HG02884 (cell line): Measurements from ENCODE around the gene FREY1.
A peak's percentile ranks its signal among the peaks of the same experiment; 100 is the strongest.

Source experiments
- ATAC-seq: cut with Tn5 transposase; IDR thresholded peaks from one replicate; pipeline ENCODE4 v1.9.1; 2021; ENCODE audit warnings: mild to moderate bottlenecking, moderate library complexity; ENCODE audit not compliant: unreplicated experiment

Gene FREY1

DNA sequence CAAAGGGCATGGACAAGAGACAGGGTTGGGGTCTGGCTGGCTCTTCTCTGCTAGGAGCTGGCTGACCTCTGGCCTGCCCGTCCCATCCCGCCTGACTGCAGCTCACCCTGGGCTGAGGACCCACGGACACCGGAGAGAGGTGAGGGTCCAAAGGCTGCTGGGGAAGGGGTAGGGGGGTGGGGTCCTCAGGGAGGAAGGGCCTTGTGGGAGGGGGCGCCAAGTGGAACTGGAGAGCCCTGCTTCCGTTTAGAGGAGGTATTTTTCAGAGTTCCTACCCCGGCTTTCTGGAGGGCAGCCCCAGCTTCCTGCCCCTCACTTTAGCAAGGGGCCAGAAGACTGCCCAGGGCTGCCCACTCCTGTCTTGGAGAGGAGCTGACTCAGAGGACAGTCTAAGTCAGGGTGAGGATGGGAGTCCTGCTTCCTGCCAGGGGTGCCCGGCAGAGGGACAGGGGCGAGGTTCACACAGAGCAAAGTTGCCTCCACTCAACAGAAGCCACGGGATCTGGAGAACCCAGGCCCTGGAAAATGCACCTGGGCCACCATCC lies 22.5 kb upstream of the FREY1 start:
- no peak for ATAC-seq

- no peak for ATAC-seq
Measured at GRCh38 chr11:45928535-45929215, 21.6 kb upstream of the FREY1 start.

DNA sequence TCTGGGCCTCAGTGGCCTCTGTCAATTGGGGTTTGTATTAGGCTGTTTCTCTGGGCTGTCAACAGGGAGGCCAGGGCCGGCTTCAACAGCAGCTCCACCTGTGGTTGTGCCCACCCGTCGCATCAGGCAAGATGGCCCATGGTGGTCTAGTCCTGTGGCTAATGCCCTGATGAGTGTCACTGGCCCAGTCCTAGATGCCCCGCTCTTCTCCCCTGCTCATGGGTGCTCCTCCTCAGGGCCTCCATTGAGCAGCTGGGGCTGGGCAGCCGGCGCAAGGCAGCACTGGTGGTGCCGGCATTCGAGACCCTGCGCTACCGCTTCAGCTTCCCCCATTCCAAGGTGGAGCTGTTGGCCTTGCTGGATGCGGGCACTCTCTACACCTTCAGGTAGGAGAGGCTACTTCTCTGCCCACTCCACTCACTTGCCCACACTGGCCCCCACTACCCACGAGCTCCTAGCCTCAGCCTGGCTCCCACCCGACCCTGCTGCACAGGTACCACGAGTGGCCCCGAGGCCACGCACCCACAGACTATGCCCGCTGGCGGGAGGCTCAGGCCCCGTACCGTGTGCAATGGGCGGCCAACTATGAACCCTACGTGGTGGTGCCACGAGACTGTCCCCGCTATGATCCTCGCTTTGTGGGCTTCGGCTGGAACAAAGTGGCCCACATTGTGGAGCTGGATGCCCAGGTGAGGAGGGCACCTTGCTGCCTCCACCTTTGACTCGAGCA lies 20.8 kb upstream of the FREY1 start:
- ATAC-seq, result no peak

DNA sequence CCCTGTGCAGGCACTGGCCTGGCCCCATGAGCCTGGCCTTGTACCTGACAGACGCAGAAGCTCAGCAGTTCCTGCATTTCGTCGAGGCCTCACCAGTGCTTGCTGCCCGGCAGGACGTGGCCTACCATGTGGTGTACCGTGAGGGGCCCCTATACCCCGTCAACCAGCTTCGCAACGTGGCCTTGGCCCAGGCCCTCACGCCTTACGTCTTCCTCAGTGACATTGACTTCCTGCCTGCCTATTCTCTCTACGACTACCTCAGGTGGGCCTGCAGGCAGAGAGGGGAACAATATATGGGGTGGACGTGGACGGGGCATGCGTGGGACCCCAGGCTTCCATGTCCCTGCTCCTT lies 20.2 kb upstream of the FREY1 start:
- ATAC-seq, result no peak

- no peak for ATAC-seq
Measured at GRCh38 chr11:45926536-45927331, 19.7 kb upstream of the FREY1 start.

DNA sequence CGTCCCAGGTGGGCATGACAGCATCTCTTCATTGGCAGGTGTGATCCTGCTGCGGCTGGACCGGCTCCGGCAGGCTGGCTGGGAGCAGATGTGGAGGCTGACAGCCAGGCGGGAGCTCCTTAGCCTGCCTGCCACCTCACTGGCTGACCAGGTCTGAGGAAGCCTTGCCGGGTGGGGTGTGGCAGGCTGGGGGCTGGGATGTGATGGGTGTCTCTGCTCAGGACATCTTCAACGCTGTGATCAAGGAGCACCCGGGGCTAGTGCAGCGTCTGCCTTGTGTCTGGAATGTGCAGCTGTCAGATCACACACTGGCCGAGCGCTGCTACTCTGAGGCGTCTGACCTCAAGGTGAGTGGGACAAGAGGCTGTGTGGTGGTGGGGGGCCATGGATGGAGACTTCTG lies 18.9 kb upstream of the FREY1 start:
- ATAC-seq, result no peak

GRCh38 chr11:45925550-45925949 lies 18.5 kb upstream of the FREY1 start:
- ATAC-seq, result no peak

GRCh38 chr11:45924927-45925326 lies 17.9 kb upstream of the FREY1 start:
- ATAC-seq, result no peak

DNA sequence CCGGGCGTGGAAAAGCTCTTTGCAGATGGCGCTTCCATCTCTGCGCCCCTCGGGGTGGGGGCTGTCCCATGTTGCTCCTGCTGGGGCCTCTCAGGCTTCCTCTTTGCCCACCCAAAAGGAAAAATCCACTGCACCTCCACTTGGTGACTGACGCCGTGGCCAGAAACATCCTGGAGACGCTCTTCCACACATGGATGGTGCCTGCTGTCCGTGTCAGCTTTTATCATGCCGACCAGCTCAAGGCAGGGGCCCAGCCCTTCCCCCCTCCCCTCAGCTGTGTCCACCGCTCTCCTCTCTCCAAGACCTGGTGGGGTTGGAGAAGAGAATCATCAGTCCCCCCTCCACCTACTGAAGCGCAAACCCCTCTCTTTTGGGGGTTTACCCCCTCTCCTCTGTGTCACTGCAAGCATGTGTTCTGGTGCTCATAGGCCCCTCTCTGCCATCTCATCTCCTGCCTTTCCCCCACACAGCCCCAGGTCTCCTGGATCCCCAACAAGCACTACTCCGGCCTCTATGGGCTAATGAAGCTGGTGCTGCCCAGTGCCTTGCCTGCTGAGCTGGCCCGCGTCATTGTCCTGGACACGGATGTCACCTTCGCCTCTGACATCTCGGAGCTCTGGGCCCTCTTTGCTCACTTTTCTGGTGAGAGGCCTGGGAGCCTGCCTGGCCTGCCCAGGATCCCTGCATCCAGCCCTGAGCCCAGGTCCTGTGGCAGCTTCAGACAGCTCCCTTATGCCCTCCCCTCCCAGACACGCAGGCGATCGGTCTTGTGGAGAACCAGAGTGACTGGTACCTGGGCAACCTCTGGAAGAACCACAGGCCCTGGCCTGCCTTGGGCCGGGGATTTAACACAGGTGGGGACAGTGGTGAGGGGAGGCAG lies 17.2 kb upstream of the FREY1 start:
- ATAC-seq, result no peak

DNA sequence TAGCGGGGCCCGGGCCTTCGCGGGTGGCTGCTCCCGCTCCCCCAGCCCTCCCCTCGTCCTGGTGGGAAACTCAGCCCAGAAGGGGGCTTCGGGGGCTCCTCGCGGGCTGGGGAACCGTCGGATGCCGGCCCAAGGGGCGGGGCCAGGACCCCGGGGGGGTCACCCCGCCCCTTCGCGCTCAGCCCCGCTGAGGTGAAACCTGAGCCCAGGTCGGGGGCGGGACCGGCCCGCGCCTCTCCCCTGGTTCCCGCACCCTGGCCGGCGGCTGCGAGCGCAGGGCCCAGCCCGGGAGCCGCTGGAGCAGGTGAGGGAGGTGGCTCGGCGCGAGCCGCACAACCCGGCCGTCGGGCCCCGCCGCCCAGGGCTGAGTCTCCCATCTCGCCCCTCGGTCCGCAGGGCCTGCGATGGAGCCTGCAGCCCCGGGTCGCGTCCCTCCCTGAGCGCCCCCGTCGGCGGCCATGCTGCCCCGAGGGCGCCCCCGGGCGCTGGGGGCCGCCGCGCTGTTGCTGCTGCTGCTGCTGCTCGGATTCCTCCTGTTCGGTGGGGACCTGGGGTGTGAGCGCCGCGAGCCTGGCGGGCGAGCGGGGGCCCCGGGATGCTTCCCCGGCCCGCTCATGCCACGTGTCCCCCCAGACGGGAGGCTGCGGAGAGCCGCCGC lies 15.5 kb upstream of the FREY1 start, which contains the start of gene LARGE2:
Gene LARGE2, plus strand, starts transcription at position 232 of the 658 bp plus-strand sequence. Its CDS starts 227 bp downstream, at position 459.
- ATAC-seq, result no peak

DNA sequence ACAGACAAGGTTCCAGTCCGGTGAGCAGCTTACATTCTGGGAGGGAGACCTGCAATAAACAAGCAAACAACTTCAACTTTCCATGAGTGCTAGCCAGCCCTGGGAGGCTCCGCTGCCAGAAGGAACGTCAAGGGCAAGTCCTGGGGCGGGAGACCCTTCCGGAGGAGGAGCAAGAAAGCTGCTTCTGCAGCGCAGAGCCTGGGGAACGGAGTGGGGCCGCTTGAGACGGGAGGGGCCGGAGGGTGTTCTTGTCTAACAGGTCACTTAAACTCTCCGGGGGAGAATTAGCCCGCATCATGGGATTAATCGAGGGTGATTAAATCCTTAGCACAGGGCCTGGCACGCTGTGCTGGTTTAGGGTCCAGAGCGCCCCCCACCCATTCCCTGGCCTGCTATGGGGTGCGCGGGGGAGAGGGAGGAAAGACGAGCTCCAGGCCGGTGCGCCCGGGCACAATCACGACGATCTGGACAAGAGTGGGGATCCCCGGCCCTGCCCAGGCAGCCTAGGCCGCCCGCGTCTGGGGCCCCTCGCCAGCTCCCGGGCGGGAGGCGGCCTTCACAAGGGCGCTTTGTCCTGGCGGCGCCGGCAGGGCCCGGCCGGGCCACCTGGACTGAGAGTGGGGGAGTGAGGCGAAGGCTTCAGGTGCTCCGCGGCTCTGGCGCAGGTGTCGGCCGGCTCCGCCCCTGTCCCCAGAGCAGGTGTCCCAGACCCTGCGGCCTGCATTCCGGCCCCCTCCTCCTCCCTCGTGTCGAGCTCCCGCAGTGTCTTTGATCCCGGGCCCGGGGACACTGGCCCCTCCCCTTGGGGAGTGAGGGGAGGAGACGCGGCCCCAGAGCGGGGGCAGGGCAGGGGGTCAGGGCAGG lies 14.7 kb upstream of the FREY1 start:
- ATAC-seq, result no peak

DNA sequence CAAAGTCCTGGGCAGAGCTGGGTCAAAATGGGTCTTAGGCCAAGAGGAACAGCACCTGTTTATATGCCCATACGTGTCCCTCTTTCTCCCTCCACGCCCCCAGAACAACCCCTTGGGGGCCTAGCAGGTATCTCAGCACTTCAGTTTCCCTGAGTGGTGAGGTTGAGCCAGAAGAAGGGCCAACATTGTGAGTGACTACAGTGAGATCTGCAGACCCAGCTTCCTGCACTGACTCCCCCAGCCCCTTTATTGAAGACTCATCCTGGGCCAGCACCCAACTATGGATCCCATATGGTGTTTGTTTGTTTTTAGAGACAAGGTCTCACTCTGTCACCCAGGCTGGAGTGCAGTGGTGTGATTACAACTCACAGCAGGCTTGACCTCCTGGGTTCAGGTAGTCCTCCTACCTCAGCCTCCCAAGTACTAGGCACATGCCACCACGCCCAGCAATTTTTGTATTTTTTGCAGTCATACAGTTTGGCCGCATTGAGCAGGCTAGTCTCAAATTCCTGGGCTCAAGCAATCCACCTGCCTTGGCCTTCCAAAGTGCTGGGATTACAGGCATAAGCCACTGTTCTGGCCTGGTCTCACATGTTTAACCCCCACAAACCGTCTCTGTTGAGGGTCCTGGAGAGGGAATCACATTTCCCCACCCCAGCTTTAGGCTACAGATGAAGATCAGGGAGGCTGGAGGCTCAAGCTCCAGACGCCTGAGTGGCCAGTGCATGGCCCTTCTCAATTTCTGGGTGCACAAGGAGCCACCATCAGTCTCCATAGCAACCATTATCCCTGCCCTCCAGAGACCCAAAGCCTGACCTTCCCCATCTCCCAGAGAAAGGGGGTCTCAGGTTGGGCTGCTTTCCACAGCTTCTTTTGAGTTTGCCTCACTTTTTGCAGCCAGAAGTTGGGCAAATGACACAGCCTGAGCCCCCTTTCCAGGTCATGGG lies 13.7 kb upstream of the FREY1 start:
- ATAC-seq, result no peak

DNA sequence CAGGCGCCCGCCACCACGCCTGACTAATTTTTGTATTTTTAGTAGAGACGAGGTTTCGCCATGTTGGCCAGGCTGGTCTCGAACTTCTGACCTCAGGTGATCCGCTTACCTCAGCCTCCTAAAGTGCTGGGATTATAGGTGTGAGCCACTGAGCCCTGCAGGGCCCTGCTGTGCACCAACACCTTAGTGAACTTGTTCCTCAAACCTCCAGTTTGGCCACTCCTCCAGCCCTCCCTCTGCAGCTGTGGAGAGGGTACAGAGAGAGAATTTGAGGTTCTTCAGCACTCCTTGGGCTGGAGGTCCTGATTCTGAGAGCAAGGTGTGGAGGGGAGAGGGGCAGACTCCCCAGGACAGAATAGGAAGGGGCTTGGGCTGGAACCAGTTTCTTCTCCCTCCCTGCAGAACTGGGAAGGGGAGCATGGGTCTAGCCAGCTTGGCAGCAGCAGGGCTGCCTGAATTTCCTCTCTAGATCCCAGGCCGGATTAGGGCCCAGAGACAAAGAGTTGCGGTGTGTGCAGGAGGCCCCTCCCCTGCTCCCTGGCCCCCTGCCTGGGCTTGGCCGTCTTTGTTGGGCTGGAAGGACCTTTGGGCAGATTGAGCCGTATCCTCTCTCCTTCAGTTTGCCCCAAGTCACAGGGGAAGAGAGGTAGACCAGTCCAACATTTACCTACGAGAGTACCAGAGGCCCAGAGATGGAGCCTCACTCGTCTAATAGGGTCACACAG lies 12.9 kb upstream of the FREY1 start:
- ATAC-seq, result no peak

DNA sequence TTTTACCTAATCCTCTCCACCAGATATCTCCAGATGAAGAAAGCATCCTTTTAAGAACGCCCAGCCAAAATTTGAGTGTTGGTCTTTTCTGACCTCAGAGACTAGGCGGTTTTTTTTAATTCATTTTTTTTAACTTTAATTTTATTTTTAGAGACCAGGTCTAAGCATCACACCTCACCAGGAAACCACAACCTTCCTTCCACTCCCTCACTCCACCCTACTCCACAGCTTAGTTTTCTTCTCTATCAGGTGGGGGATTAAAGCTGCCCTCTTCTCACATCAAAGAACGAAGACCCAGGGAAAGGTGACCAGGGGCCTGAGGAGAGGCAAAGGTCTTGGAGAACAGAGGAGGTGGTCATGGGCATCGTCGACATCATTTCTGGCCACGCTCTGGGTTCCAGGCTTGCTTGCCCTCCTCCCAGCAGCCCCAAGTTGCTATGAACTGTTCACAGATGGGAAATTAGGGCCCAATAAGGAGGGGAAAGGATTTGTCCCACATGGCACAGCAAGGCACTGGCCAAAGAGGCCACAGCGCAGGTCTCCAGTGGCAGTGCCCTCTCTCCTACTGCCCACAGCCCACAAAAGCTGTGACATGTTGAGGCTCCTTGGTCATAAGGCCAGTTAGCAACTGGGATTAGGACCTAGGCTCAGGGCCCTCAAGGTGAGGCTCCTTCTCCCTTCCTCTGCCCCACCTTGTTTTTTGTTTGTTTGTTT lies 12.0 kb upstream of the FREY1 start:
- ATAC-seq, result no peak

DNA sequence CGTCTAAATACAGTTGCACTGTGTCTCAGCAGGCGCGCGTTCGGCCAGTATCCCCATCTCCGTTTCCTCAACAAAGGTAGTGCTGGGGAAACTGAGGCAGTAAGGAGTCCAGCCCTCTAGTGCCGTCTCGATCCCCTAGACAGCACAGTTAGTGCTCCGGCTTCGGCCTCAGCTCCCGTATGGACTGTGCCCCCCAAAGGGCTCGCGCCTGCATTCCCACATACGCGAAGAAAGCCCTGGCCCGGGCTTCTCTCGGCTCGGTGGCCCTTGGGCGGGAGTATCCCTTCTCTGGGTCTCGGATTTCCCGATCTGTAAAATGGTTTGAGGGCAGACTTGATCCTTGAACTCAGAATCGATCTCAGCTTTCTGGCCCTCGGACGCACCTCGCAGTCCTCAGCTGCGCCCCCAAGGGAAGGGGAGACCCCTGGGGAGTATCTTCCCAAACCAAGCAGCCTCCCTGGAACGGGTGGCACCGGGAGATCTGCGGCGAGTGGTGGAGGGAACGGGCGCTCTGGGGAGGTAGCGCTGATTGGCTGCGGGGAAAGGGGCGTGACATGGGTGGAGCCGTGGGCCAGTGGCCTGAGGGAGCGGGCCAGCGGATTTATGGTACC lies 11.4 kb upstream of the FREY1 start:
- no peak for ATAC-seq

DNA sequence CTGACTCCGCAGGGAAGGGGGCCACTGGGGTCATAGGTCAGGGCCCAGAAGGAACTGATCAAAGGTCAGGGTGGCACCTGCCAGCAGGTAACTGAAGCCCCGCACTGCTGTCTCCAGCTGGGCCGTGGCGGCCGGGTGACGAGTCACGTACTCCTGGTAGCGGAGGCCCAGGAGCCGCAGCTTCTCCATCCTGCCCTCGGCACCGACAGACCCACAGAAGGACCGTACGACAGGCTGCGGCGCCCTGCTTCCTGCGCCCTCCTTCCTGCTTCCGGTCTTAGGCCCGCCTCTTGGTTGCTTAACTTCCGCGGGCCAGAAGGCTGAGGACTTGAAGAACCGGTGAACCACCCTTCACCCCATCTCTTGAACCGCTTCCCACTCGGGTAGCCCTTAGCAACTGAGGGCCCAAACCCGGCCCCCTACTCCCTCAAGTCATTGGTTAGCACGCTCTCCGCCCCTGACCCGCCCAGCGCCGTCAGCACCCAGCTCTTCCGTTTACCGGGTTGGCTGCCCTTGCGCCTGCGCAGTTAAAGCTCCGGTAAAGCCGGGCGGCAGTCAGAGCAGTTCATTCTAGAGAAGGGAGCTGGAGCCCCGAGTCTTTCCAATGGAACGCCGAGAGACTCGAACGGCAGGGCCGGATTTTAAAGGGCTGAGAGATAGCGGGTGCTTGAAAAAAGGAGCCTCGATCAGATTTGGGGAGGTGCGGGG lies 10.7 kb upstream of the FREY1 start, which contains the start of gene PEX16:
Gene PEX16, minus strand, starts transcription at position 255 of the 708 bp plus-strand sequence. Its CDS starts 66 bp downstream, at position 189.
- ATAC-seq, result peak; percentile 92
